22Rv1 (cell line): ENCODE measurements around the gene CCDC32.

Experiments
- ZFX ChIP-seq: fragments of 450-650 bp; IDR thresholded peaks from 2 replicates; pipeline ENCODE4 v1.6.1; 2017; ENCODE audit warnings: antibody characterized with exemption, borderline replicate concordance
- TF ChIP-seq, protein P1 (sequence below): fragments of 450-650 bp; IDR thresholded peaks from 2 replicates; pipeline ENCODE4 v1.5.1; 2017; ENCODE audit warnings: mild to moderate bottlenecking

DNA sequence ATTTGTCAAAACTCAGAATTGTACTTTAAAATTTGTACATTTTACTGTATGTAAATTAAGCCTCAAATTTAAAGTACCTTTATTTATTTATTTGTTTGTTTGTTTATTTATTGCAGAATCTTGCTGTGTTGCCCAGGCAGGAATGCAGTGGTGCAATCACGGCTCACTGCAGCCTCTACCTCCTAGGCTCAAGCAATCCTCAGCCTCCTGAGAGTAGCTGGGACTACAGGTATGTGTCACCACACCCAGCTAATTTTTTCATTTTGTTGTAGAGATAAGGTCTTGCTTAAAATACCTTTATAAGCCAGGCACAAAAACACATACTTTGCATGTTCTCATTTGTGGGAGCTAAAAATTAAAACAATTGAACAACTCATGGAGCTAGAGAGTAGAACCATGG, 56.6 kb downstream of the CCDC32 start:
- TF ChIP-seq, protein P1, sequence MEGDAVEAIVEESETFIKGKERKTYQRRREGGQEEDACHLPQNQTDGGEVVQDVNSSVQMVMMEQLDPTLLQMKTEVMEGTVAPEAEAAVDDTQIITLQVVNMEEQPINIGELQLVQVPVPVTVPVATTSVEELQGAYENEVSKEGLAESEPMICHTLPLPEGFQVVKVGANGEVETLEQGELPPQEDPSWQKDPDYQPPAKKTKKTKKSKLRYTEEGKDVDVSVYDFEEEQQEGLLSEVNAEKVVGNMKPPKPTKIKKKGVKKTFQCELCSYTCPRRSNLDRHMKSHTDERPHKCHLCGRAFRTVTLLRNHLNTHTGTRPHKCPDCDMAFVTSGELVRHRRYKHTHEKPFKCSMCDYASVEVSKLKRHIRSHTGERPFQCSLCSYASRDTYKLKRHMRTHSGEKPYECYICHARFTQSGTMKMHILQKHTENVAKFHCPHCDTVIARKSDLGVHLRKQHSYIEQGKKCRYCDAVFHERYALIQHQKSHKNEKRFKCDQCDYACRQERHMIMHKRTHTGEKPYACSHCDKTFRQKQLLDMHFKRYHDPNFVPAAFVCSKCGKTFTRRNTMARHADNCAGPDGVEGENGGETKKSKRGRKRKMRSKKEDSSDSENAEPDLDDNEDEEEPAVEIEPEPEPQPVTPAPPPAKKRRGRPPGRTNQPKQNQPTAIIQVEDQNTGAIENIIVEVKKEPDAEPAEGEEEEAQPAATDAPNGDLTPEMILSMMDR: no peak
- TF ChIP-seq ZFX: no peak
